GM23248 (cell line): ENCODE results near the gene TPRA1.

Experiments
- EZH2 ChIP-seq: fragments of 200-600 bp; sonication (generic); IDR thresholded peaks from 2 replicates; pipeline ENCODE4 v1.6.1; 2018; ENCODE audit warnings: antibody characterized with exemption, mild to moderate bottlenecking; ENCODE audit not compliant: insufficient read depth, poor library complexity, severe bottlenecking
- EZH2phosphoT487 ChIP-seq: fragments of 200-600 bp; sonication (generic); IDR thresholded peaks from 2 replicates; pipeline ENCODE4 v1.6.1; 2018; ENCODE audit warnings: antibody characterized with exemption, moderate library complexity, mild to moderate bottlenecking, low read depth; ENCODE audit not compliant: insufficient read depth

GRCh38 chr3:127545711-127546457, 44.6 kb downstream of the TPRA1 start:
- TF ChIP-seq EZH2phosphoT487 (no peak), EZH2 (no peak)
